Kidney (tissue), 14 donors: Measurements from ENCODE around the gene GRIK3. TPM values are rescaled to one million over a fixed set of nuclear protein-coding genes. Genes with fewer than 3 reads are reported as not detected.

Experiments used
- DNase-seq, 5 donors: peaks; one replicate each; pipeline ENCODE4 v3.0.0-alpha.2; 2013 to 2020
- FAIRE-seq: peaks from 2 replicates; lab custom pipeline; 2012; peaks lifted over from hg19 to GRCh38; lab: Jason Lieb, UNC
- H3K27ac ChIP-seq, 2 donors: one replicate each; pipeline ENCODE4 v1.7.0; 2013; ENCODE audit warnings: low read depth in 2 of 2, low read length in 2 of 2, inconsistent platforms in 1 of 2
- H3K27me3 ChIP-seq: one replicate; pipeline ENCODE4 v1.7.1; 2013; ENCODE audit warnings: low read length, inconsistent platforms; ENCODE audit not compliant: control insufficient read depth, insufficient read depth
- H3K36me3 ChIP-seq, 3 donors: one replicate each; pipeline versions ENCODE4 v1.7.0 to v1.7.1; 2013; ENCODE audit warnings: low read length in 3 of 3, control low read depth in 1 of 3, inconsistent platforms in 1 of 3; ENCODE audit not compliant: insufficient read depth in 3 of 3, control insufficient read depth in 2 of 3
- H3K4me1 ChIP-seq, 3 donors: one replicate each; pipeline versions ENCODE4 v1.7.0 to v1.7.1; 2013; ENCODE audit warnings: low read length in 3 of 3, inconsistent platforms in 1 of 3, low read depth in 1 of 3; ENCODE audit not compliant: control insufficient read depth in 2 of 3, insufficient read depth in 2 of 3
- H3K4me3 ChIP-seq, 3 donors: one replicate each; pipeline versions ENCODE4 v1.7.0 to v1.8.1; 2013; ENCODE audit warnings: low read length in 3 of 3, control low read depth in 1 of 3, inconsistent platforms in 1 of 3
- H3K9ac ChIP-seq, 3 donors: one replicate each; pipeline versions ENCODE4 v1.7.0 to v1.7.1; 2013; ENCODE audit warnings: low read length in 3 of 3, control low read depth in 1 of 3, inconsistent platforms in 1 of 3
- H3K9me3 ChIP-seq, 3 donors: one replicate each; pipeline versions ENCODE4 v1.7.0 to v1.7.1; 2013; ENCODE audit warnings: low read length in 3 of 3, control low read depth in 1 of 3, inconsistent platforms in 1 of 3; ENCODE audit not compliant: control insufficient read depth in 2 of 3, insufficient read depth in 1 of 3
- CTCF ChIP-seq: IDR thresholded peaks from 3 replicates; pipeline ENCODE4 v1.5.1; 2012; ENCODE audit warnings: mild to moderate bottlenecking, moderate library complexity, borderline replicate concordance; ENCODE audit not compliant: insufficient read depth; ENCODE audit errors: extremely low read depth
- intact Hi-C: fragments of 100-400 bp; cut with DNase I; formaldehyde crosslinking; loops from one replicate; pipeline ENCODE4 v1.11.1; 2022
- polyA plus RNA-seq: library from polyadenylated mRNA; stranded (reverse); fragments of 350-450 nt; fragmentation: Illumina TruSeq; extraction: RNeasy Lipid Tissue Mini Kit (QIAGEN cat#74804); gene quantifications from one replicate; pipeline ENCODE4 v1.2.3, GENCODE V29; 2014; ENCODE audit warnings: low read depth, low replicate concordance; ENCODE audit not compliant: insufficient read depth
- total RNA-seq: library from RNA; stranded (reverse); fragmentation: NEBNext Ultra II Directional; extraction: Animal tissue kit (Norgen Biotek cat#: 25700); gene quantifications from one replicate; pipeline ENCODE4 v1.2.1, GENCODE V29; 2021
- donor health status: control.
- donor health status: control.
- donor health status: control.
- donor health status: control.
- donor health status: control.
- donor health status: DM: yes; HTN: yes; CAD: no.
- donor health status: Normal renal cell carcinoma (clear cell type).

The GRIK3 gene
- total and polyA plus RNA-seq, 2 donors from 2014 or later: 0.06 to 0.38 TPM

- H3K9ac ChIP-seq: no peak overlapping the region
- TF ChIP-seq CTCF: no peak
- intact Hi-C loops: no loop called here
- H3K9me3 ChIP-seq: no peaks in the 10 kb centered on the region
- FAIRE-seq: no peak
- no peaks in the 10 kb centered on the region for H3K4me1 ChIP-seq
- no peak overlapping the region for H3K4me3 ChIP-seq
- H3K27ac ChIP-seq: no peak overlapping the region
- H3K36me3 ChIP-seq: no peaks in the 10 kb centered on the region
- no peak for DNase-seq
- H3K27me3 ChIP-seq: no peaks in the 10 kb centered on the region
Measured at GRCh38 chr1:37047542-37047941, 13.2 kb upstream of the GRIK3 start.

GRCh38 chr1:37043101-37043500, 8.8 kb upstream of the GRIK3 start:
- Histone ChIP-seq H3K4me1 (no peaks in the 10 kb centered on the region), H3K9me3 (no peaks in the 10 kb centered on the region), H3K27ac (no peak overlapping the region), H3K27me3 (peaks cover 5% of the 10 kb centered on the region), H3K4me3 (no peak overlapping the region), H3K9ac (no peak overlapping the region), H3K36me3 (no peaks in the 10 kb centered on the region)
- DNase-seq (no peak), FAIRE-seq (no peak)
- no peak for TF ChIP-seq CTCF
- intact Hi-C loops: no loop called here

- FAIRE-seq (no peak), DNase-seq (no peak)
- H3K27me3 ChIP-seq: peaks cover 5% of the 10 kb centered on the region
- intact Hi-C loops: no loop called here
- H3K9me3 ChIP-seq: no peaks in the 10 kb centered on the region
- no peak overlapping the region for H3K9ac ChIP-seq
- no peak overlapping the region for H3K27ac ChIP-seq
- H3K4me3 ChIP-seq: no peak overlapping the region
- H3K36me3 ChIP-seq: no peaks in the 10 kb centered on the region
- no peaks in the 10 kb centered on the region for H3K4me1 ChIP-seq
- TF ChIP-seq CTCF: no peak
Measured at GRCh38 chr1:37042506-37042905, 8.2 kb upstream of the GRIK3 start.

- Histone ChIP-seq H3K27ac (no peak overlapping the region), H3K9me3 (no peaks in the 10 kb centered on the region), H3K27me3 (peaks cover 9% of the 10 kb centered on the region), H3K4me3 (no peak overlapping the region), H3K9ac (no peak overlapping the region), H3K4me1 (no peaks in the 10 kb centered on the region), H3K36me3 (no peaks in the 10 kb centered on the region)
- DNase-seq (no peak), FAIRE-seq (no peak)
- TF ChIP-seq CTCF: no peak
- intact Hi-C loops: no loop called here
Measured at GRCh38 chr1:37041483-37041882, 7.2 kb upstream of the GRIK3 start.
